HEK293T (cell line): ENCODE results near the gene HSPB6.

Experiments
- ARNT ChIP-seq: fragments of 450-650 bp; IDR thresholded peaks from 2 replicates; pipeline ENCODE4 v1.6.1; 2017; ENCODE audit warnings: mild to moderate bottlenecking
- BHLHE40 ChIP-seq: fragments of 450-650 bp; IDR thresholded peaks from 2 replicates; pipeline ENCODE4 v1.6.1; 2016; ENCODE audit warnings: mild to moderate bottlenecking, moderate library complexity, borderline replicate concordance
- ELF4 ChIP-seq: fragments of 450-650 bp; IDR thresholded peaks from 2 replicates; pipeline ENCODE4 v1.6.1; 2017; ENCODE audit warnings: antibody characterized with exemption
- FOXA1 ChIP-seq: fragments of 450-650 bp; IDR thresholded peaks from 2 replicates; pipeline ENCODE4 v1.6.1; 2016; ENCODE audit warnings: mild to moderate bottlenecking
- FOXM1 ChIP-seq: fragments of 450-650 bp; IDR thresholded peaks from 2 replicates; pipeline ENCODE4 v1.6.1; 2017; ENCODE audit warnings: mild to moderate bottlenecking, borderline replicate concordance
- NFRKB ChIP-seq: fragments of 450-650 bp; IDR thresholded peaks from 2 replicates; pipeline ENCODE4 v1.6.1; 2016; ENCODE audit warnings: mild to moderate bottlenecking, moderate library complexity
- PKNOX1 ChIP-seq: fragments of 450-650 bp; IDR thresholded peaks from 2 replicates; pipeline ENCODE4 v1.6.1; 2016
- SP1 ChIP-seq: fragments of 450-650 bp; IDR thresholded peaks from 2 replicates; pipeline ENCODE4 v1.6.1; 2017
- SUZ12 ChIP-seq: fragments of 450-650 bp; IDR thresholded peaks from 2 replicates; pipeline ENCODE4 v1.6.1; 2016; ENCODE audit warnings: mild to moderate bottlenecking

- no peak for TF ChIP-seq SUZ12
- TF ChIP-seq BHLHE40, result no peak
- no peak for TF ChIP-seq FOXM1
- no peak for TF ChIP-seq FOXA1
- TF ChIP-seq ARNT, result no peak
- TF ChIP-seq NFRKB, result no peak
- TF ChIP-seq PKNOX1, result no peak
- no peak for TF ChIP-seq SP1
- no peak for TF ChIP-seq ELF4
Measured at GRCh38 chr19:35715981-35716800, 40.6 kb downstream of the HSPB6 start.
